H1 (cell line): ENCODE data around the gene IGSF23. TPM values are rescaled to one million over a fixed set of nuclear protein-coding genes. Genes with fewer than 3 reads are reported as not detected.

ENCODE experiments used
- CTCF ChIA-PET: fragments of 300-600 bp; sonication (Branson Sonifier 250); formaldehyde crosslinking; loops from one replicate; lab custom pipeline; 2021; ENCODE audit not compliant: partially characterized antibody; lab: Charles Lee
- POLR2A ChIA-PET: fragments of 300-600 bp; sonication (Branson Sonifier 250); formaldehyde crosslinking; loops from one replicate; lab custom pipeline; 2021; ENCODE audit warnings: inconsistent platforms; ENCODE audit not compliant: partially characterized antibody; lab: Charles Lee
- DNase-seq, 2 experiments: peaks; one replicate each; pipeline versions ENCODE4 v3.0.0 to v3.0.0-alpha.2; 2010 to 2022; ENCODE audit warnings: low spot score in 2 of 2, low read depth in 1 of 2, mixed read lengths in 1 of 2
- FAIRE-seq: peaks from 2 replicates; lab custom pipeline; 2011; peaks lifted over from hg19 to GRCh38; lab: Jason Lieb, UNC
- H2AFZ ChIP-seq: 2 replicates; pipeline ENCODE4 v1.8.1; 2012; ENCODE audit warnings: low read length, inconsistent platforms
- H2AK5ac ChIP-seq: 2 replicates; pipeline ENCODE4 v1.6.1; 2013; ENCODE audit warnings: low read depth, low read length
- H2BK120ac ChIP-seq: replicated peaks from 2 replicates; pipeline ENCODE3; 2013; ENCODE audit warnings: low read depth, low read length, inconsistent platforms
- H2BK12ac ChIP-seq: 2 replicates; pipeline ENCODE4 v1.6.1; 2013; ENCODE audit warnings: low read depth, low read length
- H2BK15ac ChIP-seq: 2 replicates; pipeline ENCODE4 v1.6.1; 2013; ENCODE audit warnings: low read length
- H2BK20ac ChIP-seq: 2 replicates; pipeline ENCODE4 v1.6.1; 2013; ENCODE audit warnings: low read length
- H2BK5ac ChIP-seq: 2 replicates; pipeline ENCODE4 v1.6.1; 2013; ENCODE audit warnings: low read depth, low read length
- H3K14ac ChIP-seq: 2 replicates; pipeline ENCODE4 v1.6.1; 2013; ENCODE audit warnings: inconsistent platforms; ENCODE audit not compliant: insufficient read length
- H3K18ac ChIP-seq: 2 replicates; pipeline ENCODE4 v1.6.1; 2013; ENCODE audit warnings: low read length; ENCODE audit errors: extremely low read depth
- H3K23ac ChIP-seq: 2 replicates; pipeline ENCODE4 v1.6.1; 2013; ENCODE audit warnings: inconsistent platforms; ENCODE audit not compliant: insufficient read length
- H3K23me2 ChIP-seq: 2 replicates; pipeline ENCODE4 v1.6.1; 2013; ENCODE audit warnings: low read depth, low read length
- H3K27ac ChIP-seq: 2 replicates; pipeline ENCODE4 v1.6.1; 2011; ENCODE audit warnings: low read depth, low read length, inconsistent platforms
- H3K27me3 ChIP-seq, 4 experiments: replicated peaks in 1 of 4; 1 replicate in 1 of 4; 2 replicates in 3 of 4; pipeline versions ENCODE4 v1.6.1 to v1.8.1; 2011 to 2013; ENCODE audit warnings: low read length in 3 of 4, mild to moderate bottlenecking in 3 of 4, inconsistent platforms in 2 of 4, mixed read lengths in 2 of 4, moderate library complexity in 1 of 4; ENCODE audit not compliant: control insufficient read depth in 3 of 4, insufficient read depth in 3 of 4; ENCODE audit errors: extremely low read depth in 1 of 4
- H3K36me3 ChIP-seq, 4 experiments: 2 replicates each; pipeline versions ENCODE4 v1.6.1 to v1.8.1; 2011 to 2013; ENCODE audit warnings: mild to moderate bottlenecking in 4 of 4, low read length in 3 of 4, moderate library complexity in 2 of 4, control low read depth in 1 of 4, inconsistent platforms in 1 of 4; ENCODE audit not compliant: insufficient read depth in 4 of 4, control insufficient read depth in 2 of 4
- H3K4ac ChIP-seq: replicated peaks from 2 replicates; pipeline ENCODE3; 2013; ENCODE audit warnings: low read length, low read depth, mixed read lengths, inconsistent platforms; ENCODE audit not compliant: insufficient read length
- H3K4me1 ChIP-seq, 4 experiments: replicated peaks in 1 of 4; 1 replicate in 1 of 4; 2 replicates in 3 of 4; pipeline versions ENCODE4 v1.6.1 to v1.8.1; 2011 to 2013; ENCODE audit warnings: low read length in 3 of 4, inconsistent platforms in 2 of 4, mixed read lengths in 1 of 4; ENCODE audit not compliant: insufficient read depth in 4 of 4, control insufficient read depth in 3 of 4
- H3K4me2 ChIP-seq, 2 experiments: 2 replicates each; pipeline versions ENCODE4 v1.6.1 to v1.8.1; 2011 to 2013; ENCODE audit warnings: low read depth in 2 of 2, low read length in 2 of 2, control low read depth in 1 of 2, inconsistent platforms in 1 of 2, mild to moderate bottlenecking in 1 of 2; ENCODE audit not compliant: insufficient read depth in 1 of 2
- H3K4me3 ChIP-seq, 4 experiments: fragments of 200-600, 300-600 bp in 1 of 4; sonication (generic), shearing (Covaris generic), sonication (Bioruptor Twin) in 1 of 4; 2 replicates each; pipeline versions ENCODE4 v1.5.1 to v1.8.1; 2011 to 2016; ENCODE audit warnings: low read length in 4 of 4, low read depth in 3 of 4, control low read depth in 2 of 4, inconsistent platforms in 2 of 4, mild to moderate bottlenecking in 2 of 4, mixed read lengths in 1 of 4, moderate library complexity in 1 of 4; ENCODE audit not compliant: insufficient read depth in 2 of 4; ENCODE audit errors: extremely low read depth in 1 of 4
- H3K56ac ChIP-seq: replicated peaks from 2 replicates; pipeline ENCODE3; 2013; ENCODE audit warnings: low read depth, mild to moderate bottlenecking, mixed read lengths, low read length, inconsistent platforms; ENCODE audit not compliant: insufficient read length
- H3K79me1 ChIP-seq: 2 replicates; pipeline ENCODE4 v1.6.1; 2013; ENCODE audit warnings: low read depth, low read length, control low read depth
- H3K79me2 ChIP-seq, 2 experiments: 2 replicates each; pipeline versions ENCODE4 v1.6.1 to v1.8.1; 2012 to 2013; ENCODE audit warnings: low read length in 2 of 2, mild to moderate bottlenecking in 2 of 2, inconsistent platforms in 1 of 2; ENCODE audit not compliant: insufficient read depth in 2 of 2, control insufficient read depth in 1 of 2
- H3K9ac ChIP-seq, 4 experiments: replicated peaks in 1 of 4; 1 replicate in 1 of 4; 2 replicates in 3 of 4; pipeline versions ENCODE4 v1.6.1 to v1.8.1; 2011 to 2013; ENCODE audit warnings: low read depth in 3 of 4, low read length in 3 of 4, control low read depth in 2 of 4, mild to moderate bottlenecking in 2 of 4, moderate library complexity in 2 of 4, inconsistent platforms in 1 of 4; ENCODE audit errors: extremely low read depth in 1 of 4
- H3K9me3 ChIP-seq, 2 experiments: 2 replicates each; pipeline versions ENCODE4 v1.6.1 to v1.8.1; 2012 to 2013; ENCODE audit warnings: mild to moderate bottlenecking in 2 of 2, moderate library complexity in 2 of 2, control low read depth in 1 of 2, inconsistent platforms in 1 of 2, low read depth in 1 of 2, low read length in 1 of 2, mixed read lengths in 1 of 2; ENCODE audit not compliant: insufficient read depth in 2 of 2
- H4K20me1 ChIP-seq, 2 experiments: replicated peaks in 1 of 2; 2 replicates each; pipeline versions ENCODE3 to v1.8.1; 2011 to 2013; ENCODE audit warnings: inconsistent platforms in 2 of 2, low read length in 2 of 2, mild to moderate bottlenecking in 1 of 2; ENCODE audit not compliant: insufficient read depth in 2 of 2, control insufficient read depth in 1 of 2
- H4K5ac ChIP-seq: 2 replicates; pipeline ENCODE4 v1.6.1; 2013; ENCODE audit warnings: low read length, low read depth, mixed read lengths, inconsistent platforms; ENCODE audit not compliant: insufficient read length
- H4K8ac ChIP-seq: 2 replicates; pipeline ENCODE4 v1.8.0; 2013; ENCODE audit warnings: mild to moderate bottlenecking, moderate library complexity, low read length, inconsistent platforms; ENCODE audit not compliant: insufficient read depth; ENCODE audit errors: extremely low read depth
- H4K91ac ChIP-seq: replicated peaks from 2 replicates; pipeline ENCODE3; 2013; ENCODE audit warnings: low read length, mixed read lengths, inconsistent platforms; ENCODE audit not compliant: insufficient read length
- CHD1 ChIP-seq: IDR thresholded peaks from 2 replicates; pipeline ENCODE4 v1.6.1; 2012; ENCODE audit warnings: low read depth, low read length, improper control_type of control experiment
- HDAC6 ChIP-seq: IDR thresholded peaks from one replicate; pipeline ENCODE4 v1.7.1; 2012; ENCODE audit warnings: low read depth, mild to moderate bottlenecking, inconsistent platforms, low read length, moderate library complexity
- KDM5A ChIP-seq: fragments of 200-600 bp; IDR thresholded peaks from 2 replicates; pipeline ENCODE4 v1.7.1; 2012; ENCODE audit warnings: mild to moderate bottlenecking, low read length, inconsistent platforms, mixed read lengths
- MAX ChIP-seq: IDR thresholded peaks from 2 replicates; pipeline ENCODE4 v1.6.1; 2012; ENCODE audit warnings: inconsistent platforms
- NRF1 ChIP-seq: IDR thresholded peaks from 2 replicates; pipeline ENCODE4 v1.6.1; 2011; ENCODE audit warnings: mild to moderate bottlenecking, low read depth, low read length, improper control_type of control experiment
- PHF8 ChIP-seq: fragments of 200-600 bp; sonication (generic); conservative IDR thresholded peaks from 2 replicates; pipeline ENCODE4 v1.7.1; 2012; ENCODE audit warnings: low read depth, mild to moderate bottlenecking, inconsistent platforms, low read length, moderate library complexity
- SP2 ChIP-seq: IDR thresholded peaks from 2 replicates; pipeline ENCODE4 v1.6.1; 2012; ENCODE audit warnings: mild to moderate bottlenecking, low read length, inconsistent platforms
- USF2 ChIP-seq: IDR thresholded peaks from 2 replicates; pipeline ENCODE4 v1.6.1; 2011; ENCODE audit warnings: low read length, improper control_type of control experiment
- WGBS, 2 experiments: shearing (Covaris generic) in 1 of 2; methylation state at CpG; one replicate each; pipeline versions ENCODE4 v1.1.6 to v1.1.7; 2013 to 2015; ENCODE audit warnings: low lambda C conversion rate in 2 of 2, mixed read lengths in 2 of 2, inconsistent platforms in 1 of 2, low coverage in 1 of 2, missing lambda C conversion rate in 1 of 2; ENCODE audit not compliant: insufficient replicate concordance in 2 of 2, insufficient coverage in 1 of 2, insufficient read length in 1 of 2; ENCODE audit errors: extremely low coverage in 1 of 2, missing lambda C conversion rate in 1 of 2; 5-methylcytosine and 5-hydroxymethylcytosine counted together
- polyA plus RNA-seq, 7 experiments: library from polyadenylated mRNA; depleted of rRNA in 3 of 7; stranded (reverse) in 5 of 7; unstranded in 2 of 7; fragments of >200 nt in 5 of 7; fragments of 200-250 nt in 2 of 7; gene quantifications; 1 replicate in 5 of 7; 2 replicates in 1 of 7; 4 replicates in 1 of 7; pipeline versions ENCODE4 v1.2.1 to v1.2.3, GENCODE V29; 2011 to 2013; ENCODE audit warnings: missing spikeins in 2 of 7, mixed read lengths in 2 of 7
- total RNA-seq: library from RNA; stranded (reverse); fragmentation: NEBNext Ultra II Directional; extraction: Animal tissue kit (Norgen Biotek cat#: 25700); gene quantifications from 2 replicates; pipeline ENCODE4 v1.2.1, GENCODE V29; 2021
- TF ChIP-seq, protein P1 (sequence below): IDR thresholded peaks from 2 replicates; pipeline ENCODE4 v1.6.1; 2012; ENCODE audit warnings: inconsistent platforms

Gene IGSF23
- total and polyA plus RNA-seq, 2 of the 8 experiments (the other 6 are each of a cell fraction or from before 2014, with no cell fraction given), result not detected

DNA sequence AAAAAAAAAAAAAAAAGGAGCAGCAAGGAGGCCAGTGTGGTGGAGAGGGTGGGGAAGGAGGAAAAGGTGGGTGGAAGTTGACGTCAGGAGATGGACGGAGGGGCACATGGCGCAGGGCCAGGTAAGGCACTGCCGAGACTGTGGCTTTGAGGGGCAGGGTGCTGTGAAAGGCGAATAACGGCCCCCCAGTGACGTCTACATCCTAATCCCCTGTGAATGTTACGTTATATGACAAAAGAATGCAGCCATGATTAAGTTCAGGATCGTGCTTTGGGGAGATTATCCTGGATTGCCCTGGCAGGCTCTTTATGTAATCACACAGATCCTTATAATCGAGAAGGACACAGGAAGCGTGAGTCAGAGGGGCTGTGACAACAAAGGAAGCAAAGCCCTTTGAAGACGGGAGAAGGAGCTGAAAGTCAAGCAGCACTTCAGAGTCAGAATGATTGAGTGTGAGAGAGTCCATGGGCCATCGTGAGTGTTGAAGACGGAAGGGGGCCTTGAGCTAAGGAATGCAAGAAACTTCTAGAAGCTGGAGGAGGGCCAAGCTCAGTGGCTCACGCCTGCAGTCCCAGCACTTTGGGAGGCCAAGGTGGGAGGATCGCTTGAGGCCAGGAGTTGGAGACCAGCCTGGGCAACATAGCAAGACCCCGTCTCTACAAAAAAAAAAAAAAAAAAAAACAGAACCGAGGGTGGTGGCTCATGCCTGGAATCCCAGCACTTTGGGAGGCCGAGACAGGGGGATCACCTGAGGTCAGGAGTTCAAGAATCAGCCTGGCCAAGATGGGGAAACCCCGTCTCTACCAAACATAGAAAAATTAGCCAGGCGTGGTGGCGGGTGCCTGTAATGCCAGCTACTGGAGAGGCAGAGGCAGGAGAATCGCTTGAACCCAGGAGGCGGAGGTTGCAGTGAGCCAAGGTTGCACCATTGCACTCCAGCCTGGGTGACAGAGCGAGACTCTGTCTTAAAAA is 71.8 kb downstream of the IGSF23 start:
- Histone ChIP-seq H3K18ac (no peak overlapping the region), H2BK12ac (peak overlapping the region; percentile 96; the same call in 1 of the 2 replicates), H2AK5ac (no peak overlapping the region), H3K14ac (no peak overlapping the region), H4K91ac (peak overlapping the region; percentile 8), H3K4me2 (no peak overlapping the region), H4K20me1 (no peaks in the 10 kb centered on the region), H3K9me3 (no peaks in the 10 kb centered on the region), H3K36me3 (no peaks in the 10 kb centered on the region), H3K23me2 (no peaks in the 10 kb centered on the region; the same call in 1 of the 2 replicates), H3K79me2 (no peaks in the 10 kb centered on the region), H2BK20ac (peak overlapping the region; percentile 66), H3K4me3 (no peak overlapping the region), H3K9ac (no peak overlapping the region), H4K5ac (no peak overlapping the region), H3K27me3 (no peaks in the 10 kb centered on the region), H3K27ac (no peak overlapping the region), H4K8ac (no peak overlapping the region), H2AFZ (no peak overlapping the region), H3K4me1 (peaks cover 0 to 6% (median 2%) of the 10 kb centered on the region in 4 experiments; a peak in 4 of 7 replicates), H3K56ac (no peak overlapping the region), H3K4ac (no peak overlapping the region), H3K23ac (no peak overlapping the region), H2BK120ac (no peak overlapping the region), H2BK15ac (0 out of 2 replicates have a peak overlapping the region, but pooled peaks have one; percentile 9), H3K79me1 (no peaks in the 10 kb centered on the region), H2BK5ac (no peak overlapping the region; the same call in 1 of the 2 replicates)
- DNase-seq (no peak), FAIRE-seq (no peak)
- 83% methylated on average over 23 of the region's 25 CpGs; no CpG with 5 or more reads in 1 of the 2 experiments for WGBS, 2 experiments
- ChIA-PET CTCF (interaction anchor here (0.6 to 1.3 kb wide), 8 partner anchors 9 to 114 kb away, joined by 3 to 6 read pairs (median 3); no protein-coding TSS in a partner anchor), POLR2A (no interaction called here)
- TF ChIP-seq, protein P1, sequence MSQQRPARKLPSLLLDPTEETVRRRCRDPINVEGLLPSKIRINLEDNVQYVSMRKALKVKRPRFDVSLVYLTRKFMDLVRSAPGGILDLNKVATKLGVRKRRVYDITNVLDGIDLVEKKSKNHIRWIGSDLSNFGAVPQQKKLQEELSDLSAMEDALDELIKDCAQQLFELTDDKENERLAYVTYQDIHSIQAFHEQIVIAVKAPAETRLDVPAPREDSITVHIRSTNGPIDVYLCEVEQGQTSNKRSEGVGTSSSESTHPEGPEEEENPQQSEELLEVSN, result no peak
- TF ChIP-seq HDAC6 (no peak), USF2 (no peak), CHD1 (no peak), PHF8 (no peak), MAX (peak; percentile 40), KDM5A (no peak), SP2 (no peak), NRF1 (no peak)
